HG02852 (cell line): ENCODE data around the gene TTC7B.
"Not testable (repeated sequence)": the region's sequence is repeated elsewhere in the genome, so short reads cannot be mapped to it uniquely, and the experiment has no call there.

Experiments
- ATAC-seq: cut with Tn5 transposase; IDR thresholded peaks from one replicate; pipeline ENCODE4 v1.9.1; 2021; ENCODE audit warnings: mild to moderate bottlenecking, moderate library complexity; ENCODE audit not compliant: unreplicated experiment

The TTC7B gene

GRCh38 chr14:90830931-90831701, 14.9 kb upstream of the TTC7B start:
- no peak for ATAC-seq

- ATAC-seq, result no peak
These were observed 13.4 kb upstream of the TTC7B start for GRCh38 chr14:90829677-90830076.

DNA sequence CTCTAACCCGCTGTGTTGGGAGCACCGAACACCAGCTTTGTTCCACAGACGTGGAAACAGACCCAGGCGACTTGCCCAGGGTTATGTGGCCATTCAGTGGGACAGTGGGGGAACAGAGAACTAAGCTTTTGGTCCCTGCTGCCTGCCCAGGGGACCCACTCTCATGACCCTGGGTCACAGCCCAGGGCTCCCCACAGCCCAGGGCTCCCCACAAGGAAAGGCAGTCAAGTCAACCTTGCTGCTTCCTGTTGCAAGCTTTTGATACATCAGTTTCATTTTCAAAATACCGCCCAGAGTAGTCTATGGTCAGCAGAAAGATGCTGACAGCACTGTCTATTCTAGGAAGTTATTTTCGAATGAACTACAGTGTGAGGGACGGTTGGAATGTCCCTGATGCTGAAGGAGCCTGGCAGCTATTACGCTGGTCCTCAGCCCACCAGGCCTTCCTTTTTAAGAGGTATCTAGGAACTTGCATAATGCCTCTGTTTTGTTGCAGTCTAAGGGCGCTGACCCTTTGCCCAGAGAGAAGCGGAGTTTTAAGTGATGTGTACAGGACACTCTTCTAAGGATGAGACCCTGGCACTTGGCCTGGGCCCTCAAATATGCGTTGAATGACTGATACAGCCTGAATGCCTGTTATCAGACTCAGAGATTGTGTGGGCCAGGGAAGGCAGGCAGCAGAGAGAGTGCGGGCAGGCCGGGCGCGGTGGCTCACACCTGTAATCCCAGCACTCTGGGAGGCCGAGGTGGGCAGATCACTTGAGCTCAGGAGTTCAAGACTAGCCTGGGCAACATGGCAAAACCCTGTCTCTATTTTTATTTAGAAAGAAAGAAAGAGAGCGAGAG, 12.6 kb upstream of the TTC7B start:
- peak; percentile 35 for ATAC-seq

GRCh38 chr14:90827919-90828610, 11.8 kb upstream of the TTC7B start:
- ATAC-seq, result peak; percentile 99

DNA sequence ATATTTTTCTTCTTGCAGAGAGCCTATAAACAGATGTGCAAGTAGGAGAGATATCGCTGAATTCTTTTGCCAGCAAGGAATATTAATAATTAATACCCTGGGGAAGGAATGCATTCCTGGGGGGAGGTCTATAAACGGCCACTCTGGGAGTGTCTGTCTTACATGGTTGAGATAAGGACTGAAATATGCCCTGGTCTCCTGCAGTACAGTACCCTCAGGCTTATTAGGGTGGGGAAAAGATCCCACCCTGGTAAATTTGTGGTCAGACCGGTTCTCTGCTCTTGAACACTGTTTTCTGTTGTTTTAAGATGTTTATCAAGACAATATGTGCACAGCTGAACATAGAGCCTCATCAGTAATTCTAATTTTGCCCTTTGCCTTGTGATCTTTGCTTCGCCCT, 7.3 kb upstream of the TTC7B start:
- ATAC-seq, result not testable (repeated sequence)

DNA sequence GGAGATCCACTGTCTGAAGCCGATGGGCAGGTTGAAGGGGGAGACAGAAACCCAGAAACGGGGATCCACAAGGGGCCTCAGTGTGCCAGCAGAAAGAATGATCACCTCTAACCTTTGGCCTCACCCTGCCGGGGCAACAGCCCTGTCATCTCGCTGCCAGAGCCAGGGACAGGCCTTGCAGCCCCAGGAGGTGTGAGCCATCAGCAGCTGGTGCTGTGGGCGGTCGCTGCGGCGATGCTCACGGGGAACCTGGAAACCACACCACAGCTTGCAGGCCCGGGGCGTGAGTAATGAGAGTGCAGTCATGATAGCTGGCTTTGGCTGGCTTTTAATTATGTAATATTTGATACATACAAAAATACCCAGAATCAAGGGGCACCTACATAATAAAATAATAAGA, 4.7 kb upstream of the TTC7B start:
- peak; percentile 68 for ATAC-seq

DNA sequence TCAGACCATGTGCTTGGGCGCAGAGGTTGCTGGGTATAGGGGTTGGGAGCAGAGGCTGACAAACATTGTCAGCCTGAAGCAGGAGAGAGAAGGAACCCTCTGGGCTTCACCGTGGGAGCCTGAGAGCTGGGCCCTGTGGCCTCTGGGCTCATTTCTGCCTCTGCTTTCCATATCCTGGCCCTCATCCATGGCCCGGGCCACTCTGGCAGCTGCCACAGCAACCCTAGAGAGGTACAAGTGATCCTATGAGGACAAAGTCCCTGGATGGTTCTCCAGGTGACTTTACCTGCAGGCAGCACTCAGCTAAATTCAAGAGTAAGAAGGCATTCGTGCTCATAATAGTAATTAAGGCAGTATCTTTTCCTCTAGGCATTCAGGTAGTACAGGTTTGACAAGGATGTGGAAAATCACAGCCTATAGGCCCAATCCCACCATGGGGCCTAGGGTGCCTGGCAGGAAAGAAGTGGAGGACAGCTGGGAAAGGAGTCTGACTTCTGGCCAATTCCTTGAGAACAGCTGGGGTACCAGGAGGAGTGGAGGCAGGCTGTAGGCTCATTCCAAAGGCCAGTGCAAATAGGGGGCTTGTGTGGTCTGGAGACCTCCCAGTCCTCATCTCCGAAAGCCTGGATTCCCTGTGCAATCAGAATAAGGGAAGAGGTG, 3.6 kb upstream of the TTC7B start:
- ATAC-seq, result no peak

DNA sequence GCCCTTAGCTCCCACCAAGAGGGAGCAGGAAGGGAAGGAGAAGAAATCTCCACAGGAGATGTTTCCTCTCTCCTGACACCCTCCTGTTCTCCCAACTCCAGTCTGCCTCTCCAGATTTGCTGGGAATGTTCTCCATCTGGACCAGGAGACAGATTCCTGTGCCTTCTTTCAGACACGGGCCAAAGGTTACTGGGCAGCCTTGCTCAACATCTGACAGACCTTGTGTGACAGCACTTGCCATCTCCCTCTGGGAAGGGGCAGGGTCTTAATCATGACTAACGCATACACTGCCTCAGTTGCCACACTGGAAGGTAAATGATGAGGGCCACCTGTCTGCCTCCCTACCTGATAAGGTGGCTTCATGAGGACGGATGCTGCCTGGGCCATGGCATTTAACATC, 2.5 kb upstream of the TTC7B start:
- no peak for ATAC-seq

DNA sequence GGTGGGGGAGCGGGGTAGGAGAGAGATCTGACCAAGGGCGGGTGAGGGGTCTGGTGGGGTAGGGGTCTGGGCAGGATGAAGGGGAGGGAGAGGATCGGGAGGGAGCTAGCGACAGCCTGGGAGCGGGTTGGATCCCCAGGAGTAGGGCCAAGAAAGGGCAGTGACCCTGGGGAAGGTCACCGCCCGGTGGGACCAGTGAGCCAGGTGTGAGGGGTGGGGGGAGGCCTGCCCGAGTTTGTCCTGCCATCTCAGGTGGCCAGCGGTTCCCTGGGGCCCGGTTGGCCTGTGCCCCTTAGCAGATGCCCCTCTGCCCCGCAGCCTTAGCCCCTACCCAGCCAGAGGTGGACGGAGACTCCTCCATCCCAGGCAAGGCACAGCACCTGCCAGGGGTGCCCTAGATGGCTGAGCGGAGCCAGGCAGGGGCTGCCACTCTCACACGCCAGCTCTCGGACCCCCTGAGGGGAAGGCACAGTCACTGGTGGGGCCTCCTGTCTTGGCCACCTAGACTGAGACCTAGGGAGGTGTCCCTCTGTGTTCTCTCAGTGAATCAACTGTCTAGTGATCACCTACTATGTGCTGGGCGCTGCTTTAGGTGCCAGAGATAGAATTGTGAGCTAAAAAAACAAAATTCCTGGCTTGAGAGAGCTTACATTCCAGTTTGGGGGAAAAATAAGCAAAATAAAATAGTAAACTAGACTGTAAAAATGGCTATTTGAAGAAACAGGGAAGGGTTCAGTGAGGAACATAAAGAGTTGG, 629 bp upstream of the TTC7B start:
- ATAC-seq, result no peak

- no peak for ATAC-seq
These were observed 733 bp downstream of the TTC7B start for GRCh38 chr14:90815572-90815821.

DNA sequence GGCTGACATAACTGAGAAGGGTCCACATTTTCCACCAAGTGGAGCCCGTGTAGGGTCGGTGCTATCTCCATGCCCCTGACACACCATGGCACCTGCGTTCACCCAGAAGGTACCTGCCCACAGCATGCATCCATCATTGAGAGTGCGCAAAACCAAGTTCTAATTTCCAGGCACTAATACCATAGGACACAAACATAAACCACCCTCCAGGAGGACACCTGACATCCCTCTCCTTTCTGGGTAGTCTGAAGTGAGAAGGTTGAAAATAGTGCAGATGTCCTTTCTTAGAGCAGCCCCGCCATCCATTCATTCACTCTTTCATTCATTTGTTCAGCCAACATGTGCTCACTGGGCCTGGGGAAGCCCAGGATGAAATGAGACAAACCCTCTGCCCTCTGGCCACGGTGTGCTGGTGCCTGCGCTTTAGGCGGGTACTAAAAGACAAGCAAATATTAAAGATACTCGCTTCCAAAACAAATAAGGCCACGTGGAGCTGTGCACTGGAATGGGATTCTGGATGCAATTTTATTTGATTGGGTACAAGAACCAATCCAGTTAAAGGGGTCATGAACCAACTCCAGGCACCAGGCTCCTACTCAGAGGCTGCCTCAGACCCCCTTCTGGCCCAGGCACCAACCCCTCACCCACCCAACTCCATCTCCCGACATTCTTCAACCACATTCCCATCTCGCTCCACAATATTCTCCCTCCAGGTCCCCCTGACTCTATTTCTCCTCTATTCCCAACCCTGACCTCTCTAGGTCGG, 1.2 kb downstream of the TTC7B start:
- no peak for ATAC-seq

DNA sequence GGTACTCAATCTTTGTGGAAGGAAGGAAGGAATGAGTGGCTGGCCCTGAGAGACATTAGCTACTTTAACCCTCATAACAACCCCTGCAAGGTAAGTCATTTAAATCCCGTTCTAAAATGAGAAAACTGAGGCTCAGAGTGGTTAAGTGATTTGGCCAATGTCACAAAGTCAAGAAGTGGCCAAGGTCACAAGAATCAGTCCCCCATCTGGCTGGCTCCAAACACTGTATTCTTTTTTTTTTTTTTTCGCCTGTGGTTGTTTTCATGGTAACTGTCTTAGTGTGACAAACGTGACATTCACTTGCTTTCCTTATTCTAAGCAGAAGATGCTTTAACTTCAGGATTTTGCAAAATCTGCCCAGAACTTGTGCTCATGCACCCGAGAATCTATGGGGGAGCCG, 2.8 kb downstream of the TTC7B start:
- ATAC-seq, result no peak

DNA sequence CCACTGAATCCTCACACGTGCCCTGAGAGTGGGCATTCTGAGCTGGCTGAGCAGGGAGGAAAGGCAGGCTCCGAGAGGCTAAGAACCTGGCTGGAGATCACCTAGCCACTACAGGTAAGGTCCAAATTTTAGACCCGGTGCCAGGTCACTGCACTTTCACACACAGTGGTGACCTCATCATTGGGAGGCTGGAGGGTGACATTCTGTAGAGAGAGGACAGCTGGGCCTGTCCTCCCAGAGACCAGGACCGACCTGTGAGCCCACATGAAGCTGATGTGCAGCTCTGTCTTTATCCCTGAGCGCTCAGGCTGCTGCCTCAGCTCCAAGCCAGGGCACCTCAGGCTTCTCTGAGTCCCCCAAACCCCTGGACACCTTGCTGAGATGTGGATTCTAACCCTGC, 4.1 kb downstream of the TTC7B start:
- ATAC-seq, result no peak

- no peak for ATAC-seq
These were observed 4.6 kb downstream of the TTC7B start for GRCh38 chr14:90811641-90812040.

- ATAC-seq, result no peak
These were observed 5.4 kb downstream of the TTC7B start for GRCh38 chr14:90810806-90811205.

- no peak for ATAC-seq
These were observed 6.5 kb downstream of the TTC7B start for GRCh38 chr14:90809530-90810312.

- ATAC-seq, result no peak
These were observed 7.3 kb downstream of the TTC7B start for GRCh38 chr14:90808759-90809529.

- ATAC-seq, result no peak
These were observed 9.2 kb downstream of the TTC7B start for GRCh38 chr14:90807060-90807459.
